OCI-LY1 (cell line): ENCODE data around the gene IARS2.

Source experiments
- H2AFZ ChIP-seq: fragments of 200-600 bp; sonication (generic), shearing (Covaris generic); 2 replicates; pipeline ENCODE4 v1.6.0; 2014; ENCODE audit warnings: antibody characterized with exemption, mild to moderate bottlenecking, low read length
- H3F3A ChIP-seq: fragments of 200-600 bp; sonication (generic), shearing (Covaris generic); 2 replicates; pipeline ENCODE4 v1.6.0; 2014; ENCODE audit warnings: mild to moderate bottlenecking, antibody characterized with exemption, low read length, moderate library complexity; ENCODE audit not compliant: insufficient read depth
- H3K27ac ChIP-seq: fragments of 200-600 bp; sonication (generic); 2 replicates; pipeline ENCODE4 v1.5.1; 2014; ENCODE audit warnings: low read length, mixed run types, mild to moderate bottlenecking, low read depth; ENCODE audit not compliant: poor library complexity, severe bottlenecking
- H3K27me3 ChIP-seq: fragments of 200-600 bp; sonication (generic); 2 replicates; pipeline ENCODE4 v1.6.0; 2014; ENCODE audit warnings: antibody characterized with exemption, mild to moderate bottlenecking, low read length, moderate library complexity; ENCODE audit not compliant: insufficient read depth
- H3K36me3 ChIP-seq: fragments of 200-600 bp; sonication (generic); 2 replicates; pipeline ENCODE4 v1.6.1; 2014; ENCODE audit warnings: mild to moderate bottlenecking, antibody characterized with exemption, low read length, moderate library complexity, mixed read lengths; ENCODE audit not compliant: insufficient read depth
- H3K4me1 ChIP-seq: fragments of 200-600 bp; sonication (generic); 2 replicates; pipeline ENCODE4 v1.5.1; 2014; ENCODE audit warnings: mild to moderate bottlenecking, low read length, moderate library complexity; ENCODE audit not compliant: insufficient read depth, severe bottlenecking
- H3K4me2 ChIP-seq: fragments of 200-600 bp; sonication (generic), shearing (Covaris generic); 2 replicates; pipeline ENCODE4 v1.6.1; 2014; ENCODE audit warnings: low read length
- H3K4me3 ChIP-seq: fragments of 200-600 bp; sonication (generic); 2 replicates; pipeline ENCODE4 v1.5.1; 2014; ENCODE audit warnings: low read length, low read depth, mild to moderate bottlenecking, mixed read lengths; ENCODE audit not compliant: poor library complexity, severe bottlenecking
- H3K79me2 ChIP-seq: fragments of 200-600 bp; shearing (Covaris generic); 2 replicates; pipeline ENCODE4 v1.6.1; 2016; ENCODE audit warnings: mixed run types, low read length, mixed read lengths; ENCODE audit not compliant: insufficient read depth
- H3K9ac ChIP-seq: fragments of 200-600 bp; sonication (generic), shearing (Covaris generic); 2 replicates; pipeline ENCODE4 v1.6.1; 2014; ENCODE audit warnings: mild to moderate bottlenecking, low read length, mixed read lengths
- H3K9me2 ChIP-seq: fragments of 200-600 bp; sonication (generic), shearing (Covaris generic); 2 replicates; pipeline ENCODE4 v1.6.1; 2014; ENCODE audit warnings: low read depth, mild to moderate bottlenecking, low read length, mixed read lengths
- H3K9me3 ChIP-seq: fragments of 200-600 bp; shearing (Covaris generic); 2 replicates; pipeline ENCODE4 v1.6.1; 2014; ENCODE audit warnings: low read length, mixed read lengths
- H4K20me1 ChIP-seq: fragments of 200-600 bp; sonication (generic), shearing (Covaris generic); 2 replicates; pipeline ENCODE4 v1.6.0; 2016; ENCODE audit warnings: mild to moderate bottlenecking, low read length; ENCODE audit not compliant: insufficient read depth
- CTCF ChIP-seq: fragments of 200-600 bp; sonication (generic), shearing (Covaris generic); IDR thresholded peaks from 2 replicates; pipeline ENCODE4 v1.5.1; 2017; ENCODE audit warnings: mild to moderate bottlenecking, antibody characterized with exemption, low read length, moderate library complexity, mixed read lengths
- EZH2 ChIP-seq: fragments of 200-600 bp; sonication (generic), shearing (Covaris generic); IDR thresholded peaks from 2 replicates; pipeline ENCODE4 v1.8.0; 2017; ENCODE audit warnings: borderline replicate concordance, mixed run types, mild to moderate bottlenecking, antibody characterized with exemption, low read length, moderate library complexity, mixed read lengths

The IARS2 gene

GRCh38 chr1:220182656-220183055 lies 88.7 kb downstream of the IARS2 start:
- Histone ChIP-seq H3K27ac (no peak overlapping the region), H3K9ac (no peak overlapping the region), H3K9me3 (no peaks in the 10 kb centered on the region), H3K4me1 (no peaks in the 10 kb centered on the region), H3K4me3 (no peak overlapping the region), H3K4me2 (no peak overlapping the region), H3K9me2 (no peaks in the 10 kb centered on the region), H3K79me2 (no peaks in the 10 kb centered on the region), H2AFZ (no peak overlapping the region), H3K27me3 (no peaks in the 10 kb centered on the region), H3K36me3 (peaks cover 70% of the 10 kb centered on the region), H4K20me1 (no peaks in the 10 kb centered on the region; the same call in 1 of the 2 replicates), H3F3A (no peaks in the 10 kb centered on the region)
- TF ChIP-seq CTCF = no peak
- TF ChIP-seq EZH2 = no peak

DNA sequence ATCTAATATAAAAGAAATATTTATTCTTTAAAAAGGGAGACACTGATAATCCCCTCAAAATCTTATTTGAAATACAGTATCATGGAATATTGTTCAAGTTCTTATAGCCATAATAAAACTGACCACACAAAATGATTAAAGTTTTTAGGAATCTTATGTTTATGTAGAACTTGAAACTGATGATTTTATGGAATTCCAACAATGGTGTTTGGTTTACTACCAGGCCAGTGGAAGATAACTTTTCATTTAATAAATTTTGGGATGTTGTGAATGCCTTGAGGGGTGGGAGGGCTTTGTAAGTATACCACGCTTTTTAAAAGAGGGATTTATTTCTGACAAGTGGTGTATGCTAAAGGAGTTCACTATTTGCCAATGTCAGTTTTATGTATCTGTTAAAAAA lies 90.6 kb downstream of the IARS2 start:
- Histone ChIP-seq H3K27me3 (no peaks in the 10 kb centered on the region), H3K9me3 (no peaks in the 10 kb centered on the region), H3K9ac (no peak overlapping the region), H3F3A (no peaks in the 10 kb centered on the region), H4K20me1 (no peaks in the 10 kb centered on the region; the same call in 1 of the 2 replicates), H3K27ac (no peak overlapping the region), H3K79me2 (no peaks in the 10 kb centered on the region), H3K4me3 (no peak overlapping the region), H3K9me2 (no peaks in the 10 kb centered on the region), H3K4me1 (no peaks in the 10 kb centered on the region), H3K4me2 (no peak overlapping the region), H3K36me3 (peaks cover 70% of the 10 kb centered on the region), H2AFZ (no peak overlapping the region)
- TF ChIP-seq CTCF (no peak), EZH2 (no peak)

DNA sequence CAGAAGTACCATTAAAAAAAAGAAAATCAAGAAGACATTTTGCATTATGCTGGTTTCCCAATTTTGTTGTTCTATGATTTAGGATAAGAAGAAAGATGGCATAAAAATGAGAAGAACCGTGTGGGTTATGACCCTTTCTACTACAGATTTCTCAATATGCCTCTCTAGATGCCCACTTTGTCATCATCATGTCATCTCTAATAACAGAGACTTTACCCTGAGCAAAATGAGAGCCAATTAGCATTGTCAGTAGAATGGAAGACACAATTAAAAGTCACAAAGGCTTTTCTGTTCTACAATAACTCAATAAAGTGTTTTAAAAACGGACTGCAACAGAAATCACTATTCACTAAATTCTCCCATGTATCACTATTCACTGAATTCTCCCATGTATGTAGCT lies 92.8 kb downstream of the IARS2 start:
- Histone ChIP-seq H3K9me3 (no peaks in the 10 kb centered on the region), H3K27me3 (no peaks in the 10 kb centered on the region), H4K20me1 (no peaks in the 10 kb centered on the region; the same call in 1 of the 2 replicates), H3K36me3 (peaks cover 72% of the 10 kb centered on the region), H3K9ac (no peak overlapping the region), H3K27ac (no peak overlapping the region), H3K79me2 (no peaks in the 10 kb centered on the region), H3K4me2 (no peak overlapping the region), H2AFZ (no peak overlapping the region), H3K4me1 (no peaks in the 10 kb centered on the region), H3K9me2 (no peaks in the 10 kb centered on the region), H3F3A (no peaks in the 10 kb centered on the region), H3K4me3 (no peak overlapping the region)
- no peak for TF ChIP-seq CTCF
- no peak for TF ChIP-seq EZH2
